ENCODE data around the gene CSTPP1.

The CSTPP1 gene

DNA sequence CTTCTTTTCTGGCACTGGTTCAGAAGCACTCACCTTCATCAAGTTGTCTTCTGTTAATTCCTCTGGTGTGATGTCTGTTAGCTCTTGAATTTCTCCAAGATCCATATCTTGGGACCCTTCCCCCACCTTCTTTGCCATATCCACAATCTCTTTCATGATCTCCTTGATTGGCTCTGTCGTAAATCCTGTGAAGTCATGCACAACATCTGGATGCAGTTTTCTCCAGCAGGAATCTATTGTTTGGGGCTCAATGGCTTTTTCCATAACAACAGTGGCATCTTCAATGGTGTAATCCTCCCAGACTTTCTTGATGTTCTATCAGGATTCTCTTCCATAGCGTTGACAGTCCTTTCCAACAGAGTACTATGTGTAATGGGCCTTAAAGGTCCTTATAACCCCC is 96.9 kb downstream of the CSTPP1 start:
- no peak for TF ChIP-seq CTCF (IDR thresholded peaks at IDR 0.05; ENCODE audit: low read depth, low read length, missing control alignments)
- Histone ChIP-seq H3K27ac (no peak overlapping the region), H3K27me3 (replicated peaks) (no peaks in the 10 kb centered on the region), H3K36me3 (replicated peaks) (no peaks in the 10 kb centered on the region), H3K4me3 (ENCODE audit: low read depth, low read length) (no peak overlapping the region)
- in situ Hi-C loops (cut with HindIII; ENCODE audit: low pct_ligation_motif_present, low sequenced_read_pairs): no loop called here
- DNase-seq: no peak

- Histone ChIP-seq H3K4me3 (ENCODE audit: low read depth, low read length) (no peak overlapping the region), H3K36me3 (replicated peaks) (no peaks in the 10 kb centered on the region), H3K27me3 (replicated peaks) (no peaks in the 10 kb centered on the region), H3K27ac (no peak overlapping the region)
- in situ Hi-C loops (cut with HindIII; ENCODE audit: low pct_ligation_motif_present, low sequenced_read_pairs): no loop called here
- no peak for DNase-seq
- no peak for TF ChIP-seq CTCF (IDR thresholded peaks at IDR 0.05; ENCODE audit: low read depth, low read length, missing control alignments)
Measured at GRCh38 chr11:47034091-47034490, 97.5 kb downstream of the CSTPP1 start.

DNA sequence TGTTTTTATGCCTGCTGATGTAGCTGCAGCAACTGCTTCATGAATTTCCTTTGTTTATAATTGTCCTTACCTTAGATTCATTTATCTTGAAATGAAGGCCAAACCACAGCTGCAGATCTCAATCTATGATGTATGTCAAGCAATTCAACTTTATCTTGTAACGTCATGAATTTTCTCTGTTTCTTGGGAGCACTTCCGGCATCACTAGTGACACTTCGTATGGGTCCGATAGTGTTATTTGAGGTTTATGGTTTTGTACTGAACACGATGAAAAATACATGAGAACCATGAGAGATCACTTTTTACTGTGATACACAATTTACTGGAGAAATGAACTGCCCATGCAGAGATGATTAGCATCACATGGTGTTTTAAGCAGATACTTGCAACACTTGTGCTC is 98.5 kb downstream of the CSTPP1 start:
- Histone ChIP-seq H3K36me3 (replicated peaks) (no peaks in the 10 kb centered on the region), H3K4me3 (ENCODE audit: low read depth, low read length) (no peak overlapping the region), H3K27me3 (replicated peaks) (no peaks in the 10 kb centered on the region), H3K27ac (no peak overlapping the region)
- in situ Hi-C loops (cut with HindIII; ENCODE audit: low pct_ligation_motif_present, low sequenced_read_pairs): no loop called here
- TF ChIP-seq CTCF (IDR thresholded peaks at IDR 0.05; ENCODE audit: low read depth, low read length, missing control alignments): no peak
- DNase-seq: no peak

DNA sequence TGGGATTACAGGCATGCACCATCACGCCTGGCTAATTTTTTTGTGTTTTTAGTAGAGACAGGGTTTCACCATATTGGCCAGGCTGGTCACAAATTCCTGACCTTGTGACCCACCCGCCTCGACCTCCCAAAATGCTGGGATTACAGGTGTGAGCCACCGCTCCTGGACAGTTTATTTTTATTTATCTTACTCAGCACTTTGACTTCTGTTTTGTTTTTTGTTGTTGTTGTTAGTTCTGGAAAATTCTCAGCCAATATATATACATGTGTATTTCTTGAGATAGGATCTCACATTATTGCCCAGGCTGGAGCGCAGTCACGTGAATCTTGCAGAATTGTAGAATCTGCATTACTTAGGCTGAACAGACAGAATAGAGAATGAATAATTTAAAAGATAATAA is 107.6 kb downstream of the CSTPP1 start:
- Histone ChIP-seq H3K27me3 (replicated peaks) (no peaks in the 10 kb centered on the region), H3K36me3 (replicated peaks) (no peaks in the 10 kb centered on the region), H3K4me3 (ENCODE audit: low read depth, low read length) (no peak overlapping the region), H3K27ac (no peak overlapping the region)
- TF ChIP-seq CTCF (IDR thresholded peaks at IDR 0.05; ENCODE audit: low read depth, low read length, missing control alignments): no peak
- in situ Hi-C loops (cut with HindIII; ENCODE audit: low pct_ligation_motif_present, low sequenced_read_pairs): no loop called here
- no peak for DNase-seq

DNA sequence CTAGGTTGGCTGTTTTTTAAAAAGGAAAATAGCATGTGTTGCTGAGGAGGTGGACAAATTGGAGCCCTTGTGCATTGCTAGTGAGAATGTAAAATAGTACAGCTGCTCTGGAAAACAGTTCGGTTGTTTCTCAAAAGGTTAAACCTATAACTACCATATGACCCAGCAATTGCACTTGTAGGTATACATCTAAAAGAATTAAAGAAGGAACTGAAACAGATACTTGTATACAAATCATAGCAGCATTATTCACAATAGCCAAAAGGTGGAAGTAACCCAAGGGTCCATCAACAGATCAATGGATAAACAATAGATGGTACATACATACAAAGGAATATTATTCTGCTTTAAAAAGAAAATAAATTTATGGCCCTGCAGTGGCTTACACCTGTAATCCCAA is 111.4 kb downstream of the CSTPP1 start:
- DNase-seq: no peak
- no peak for TF ChIP-seq CTCF (IDR thresholded peaks at IDR 0.05; ENCODE audit: low read depth, low read length, missing control alignments)
- in situ Hi-C loops (cut with HindIII; ENCODE audit: low pct_ligation_motif_present, low sequenced_read_pairs): no loop called here
- H3K27ac ChIP-seq: no peak overlapping the region
- H3K27me3 ChIP-seq (replicated peaks): no peaks in the 10 kb centered on the region
- H3K4me3 ChIP-seq (ENCODE audit: low read depth, low read length): no peak overlapping the region
- H3K36me3 ChIP-seq (replicated peaks): no peaks in the 10 kb centered on the region

GRCh38 chr11:47050284-47050683 is 113.7 kb downstream of the CSTPP1 start:
- in situ Hi-C loops (cut with HindIII; ENCODE audit: low pct_ligation_motif_present, low sequenced_read_pairs): no loop called here
- H3K36me3 ChIP-seq (replicated peaks): no peaks in the 10 kb centered on the region
- TF ChIP-seq CTCF (IDR thresholded peaks at IDR 0.05; ENCODE audit: low read depth, low read length, missing control alignments): no peak
- H3K27ac ChIP-seq: no peak overlapping the region
- no peak for DNase-seq
- no peak overlapping the region for H3K4me3 ChIP-seq (ENCODE audit: low read depth, low read length)
- no peaks in the 10 kb centered on the region for H3K27me3 ChIP-seq (replicated peaks)

Measured in brain microvascular endothelial cell (primary cell).